Gastroesophageal sphincter (tissue), 4 donors: Measurements from ENCODE around the gene C11orf42. TPM values are rescaled to one million over a fixed set of nuclear protein-coding genes. Genes with fewer than 3 reads are reported as not detected.

Source experiments
- ATAC-seq: fragments of 150-250 bp; one replicate; pipeline ENCODE4 v1.9.1; 2016; ENCODE audit warnings: mild to moderate bottlenecking, moderate library complexity
- H3K27ac ChIP-seq, 4 donors: fragments of 200-600 bp; sonication (generic) in 3 of 4; 1 replicate in 3 of 4; 2 replicates in 1 of 4; pipeline ENCODE4 v1.5.1; 2016 to 2019
- H3K27me3 ChIP-seq: fragments of 200-600 bp; sonication (generic); one replicate; pipeline ENCODE4 v1.5.1; 2019
- H3K36me3 ChIP-seq, 2 donors: fragments of 200-600 bp; sonication (generic); one replicate each; pipeline ENCODE4 v1.5.1; 2019; ENCODE audit warnings: control low read depth in 1 of 2
- H3K4me1 ChIP-seq, 3 donors: fragments of 200-600 bp; sonication (generic); 1 replicate in 2 of 3; 2 replicates in 1 of 3; pipeline ENCODE4 v1.5.1; 2016 to 2019; ENCODE audit warnings: control low read depth in 2 of 3
- H3K4me3 ChIP-seq, 2 donors: fragments of 200-600 bp; sonication (generic); one replicate each; pipeline ENCODE4 v1.5.1; 2019; ENCODE audit warnings: mild to moderate bottlenecking in 1 of 2, moderate library complexity in 1 of 2
- H3K9me3 ChIP-seq, 3 donors: fragments of 200-600 bp; sonication (generic); one replicate each; pipeline ENCODE4 v1.5.1; 2017 to 2019; ENCODE audit warnings: control low read depth in 2 of 3
- CTCF ChIP-seq, 4 experiments: fragments of 200-600 bp in 2 of 4; fragments of 450-650 bp in 2 of 4; sonication (generic) in 1 of 4; IDR thresholded peaks; one replicate each; pipeline ENCODE4 v1.5.1; 2017 to 2019; ENCODE audit warnings: antibody characterized with exemption in 4 of 4, mild to moderate bottlenecking in 2 of 4, moderate library complexity in 2 of 4
- EP300 ChIP-seq: sonication (generic); formaldehyde crosslinking; IDR thresholded peaks from one replicate; pipeline ENCODE4 v1.6.1; 2017; ENCODE audit warnings: antibody characterized with exemption, mild to moderate bottlenecking
- POLR2A ChIP-seq, 2 donors: fragments of 450-650 bp; IDR thresholded peaks; one replicate each; pipeline ENCODE4 v1.6.1; 2017; ENCODE audit warnings: antibody characterized with exemption in 2 of 2, mild to moderate bottlenecking in 2 of 2, moderate library complexity in 1 of 2
- POLR2AphosphoS5 ChIP-seq: sonication (generic); formaldehyde crosslinking; IDR thresholded peaks from one replicate; pipeline ENCODE4 v1.6.1; 2017; ENCODE audit warnings: antibody characterized with exemption
- WGBS, 2 donors: methylation state at CpG; one replicate each; pipeline ENCODE4 v1.1.5; 2018; ENCODE audit warnings: low coverage in 1 of 2; 5-methylcytosine and 5-hydroxymethylcytosine counted together
- total RNA-seq, 4 donors: library from RNA; depleted of rRNA; stranded (reverse); fragments of >200 nt; gene quantifications; one replicate each; pipeline ENCODE4 v1.1.0, GENCODE V29; 2016

Gene C11orf42
- total RNA-seq, 4 donors from 2014 or later = not detected

GRCh38 chr11:6258141-6258540, 52.8 kb downstream of the C11orf42 start:
- no peak for ATAC-seq
- peaks cover 0 to 21% (median 13%) of the 10 kb centered on the region in 3 donors for H3K4me1 ChIP-seq
- 67% methylated on average over 1 of the region's 3 CpGs; no CpG with 5 or more reads in 1 of the 2 donors for WGBS, 2 donors
- no peaks in the 10 kb centered on the region for H3K9me3 ChIP-seq
- no peak overlapping the region for H3K4me3 ChIP-seq
- TF ChIP-seq CTCF (IDR thresholded peaks at IDR 0.05) = no peak
- peaks cover 41% of the 10 kb centered on the region for H3K27me3 ChIP-seq
- H3K27ac ChIP-seq = no peak overlapping the region
- no peaks in the 10 kb centered on the region for H3K36me3 ChIP-seq

GRCh38 chr11:6258571-6259081, 53.3 kb downstream of the C11orf42 start:
- Histone ChIP-seq H3K27me3 (peaks cover 41% of the 10 kb centered on the region), H3K27ac (no peak overlapping the region), H3K9me3 (no peaks in the 10 kb centered on the region), H3K4me1 (peaks cover 0 to 21% (median 13%) of the 10 kb centered on the region in 3 donors), H3K4me3 (peak overlapping the region; percentile 23 to 53), H3K36me3 (no peaks in the 10 kb centered on the region)
- peak; percentile 40 for ATAC-seq
- no peak for TF ChIP-seq POLR2A (IDR thresholded peaks at IDR 0.05)
- no peak for TF ChIP-seq CTCF (IDR thresholded peaks at IDR 0.05)
- no peak for TF ChIP-seq POLR2AphosphoS5
- no peak for TF ChIP-seq EP300
- WGBS, 2 donors = 12 to 50% methylated on average over 1 to 16 of the region's 16 CpGs

GRCh38 chr11:6260207-6260726, 54.9 kb downstream of the C11orf42 start:
- Histone ChIP-seq H3K27ac (no peak overlapping the region), H3K27me3 (peaks cover 41% of the 10 kb centered on the region), H3K36me3 (no peaks in the 10 kb centered on the region), H3K4me3 (peak overlapping the region in 1 of 2 donors; percentile 53), H3K9me3 (no peaks in the 10 kb centered on the region), H3K4me1 (peaks cover 0 to 21% (median 13%) of the 10 kb centered on the region in 3 donors)
- no peak for ATAC-seq
- TF ChIP-seq CTCF (IDR thresholded peaks at IDR 0.05) (no peak), POLR2A (IDR thresholded peaks at IDR 0.05) (no peak), EP300 (no peak), POLR2AphosphoS5 (no peak)
- 18 to 47% methylated on average over 2 to 3 of the region's 5 CpGs for WGBS, 2 donors

Other genes with a start within 250 kb of the C11orf42 start
- gene OR56A5, start 237.1 kb upstream of the C11orf42 start, total RNA-seq = not detected
- not detected for gene OR52L1, start 218.6 kb upstream of the C11orf42 start, total RNA-seq
- gene OR56A4, start 198.6 kb upstream of the C11orf42 start, total RNA-seq = not detected
- gene OR56A1, start 174.8 kb upstream of the C11orf42 start, total RNA-seq = under 1 TPM in 1 of 4 donors, not detected in 3; 0.23 TPM
- not detected for gene OR56B4, start 97.9 kb upstream of the C11orf42 start, total RNA-seq
- gene OR52B2, start 35.2 kb upstream of the C11orf42 start, total RNA-seq = not detected
- not detected for gene OR52W1, start 6.3 kb upstream of the C11orf42 start, total RNA-seq
- 10 to 100 TPM; 13.0 to 50.4 (median 20.0) TPM for gene FHIP1B, start 29.1 kb downstream of the C11orf42 start, total RNA-seq
- under 1 TPM in 1 of 4 donors, not detected in 3; 0.73 TPM for gene CNGA4, start 33.5 kb downstream of the C11orf42 start, total RNA-seq
- gene CCKBR, start 54.3 kb downstream of the C11orf42 start, total RNA-seq = under 1 TPM in 2 of 4 donors, not detected in 2; 0.16 to 0.22 TPM
- gene CAVIN3, start 114.9 kb downstream of the C11orf42 start, total RNA-seq = 100 to 1,000 TPM; 164 to 313 (median 211) TPM
- gene SMPD1, start 184.9 kb downstream of the C11orf42 start, total RNA-seq = 10 to 100 TPM; 26.6 to 37.8 (median 33.5) TPM
- gene APBB1, start 213.5 kb downstream of the C11orf42 start, total RNA-seq = 100 to 1,000 TPM in 1 of 4 donors, 10 to 100 TPM in 3; 55.9 to 149 (median 73.1) TPM
- 1 to 10 TPM in 1 of 4 donors, under 1 TPM in 1, not detected in 2; 0.31 to 3.6 TPM for gene HPX, start 235.4 kb downstream of the C11orf42 start, total RNA-seq